HL-60 (cell line): ENCODE measurements around the gene CCL4.

Experiments used
- POLR2AphosphoS5 ChIP-seq: IDR thresholded peaks from 2 replicates; pipeline ENCODE4 v1.6.1; 2012; ENCODE audit warnings: low read depth
- TF ChIP-seq, protein P1 (sequence below): IDR thresholded peaks from one replicate; pipeline ENCODE4 v1.5.1; 2011; ENCODE audit warnings: low read length, control low read depth, inconsistent platforms; ENCODE audit not compliant: insufficient read depth

DNA sequence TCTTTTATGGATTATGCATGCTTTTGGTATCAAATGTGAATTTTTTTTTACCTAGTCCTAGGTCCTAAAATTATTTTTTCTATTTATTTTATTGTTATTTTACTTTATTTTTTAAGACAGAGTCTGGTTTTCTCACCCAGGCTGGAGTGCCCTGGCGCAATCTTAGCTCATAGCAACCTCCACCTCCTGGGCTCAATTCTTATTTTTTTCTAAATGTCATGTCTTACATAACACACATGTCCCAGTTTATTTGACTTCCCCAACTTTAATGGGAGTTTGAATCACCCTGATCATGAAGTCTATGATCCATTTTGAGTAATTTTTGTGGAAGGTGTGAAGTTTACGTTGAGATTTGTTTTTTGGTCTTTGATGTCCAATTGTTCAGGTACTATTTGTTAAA is 42.8 kb upstream of the CCL4 start:
- TF ChIP-seq, protein P1, sequence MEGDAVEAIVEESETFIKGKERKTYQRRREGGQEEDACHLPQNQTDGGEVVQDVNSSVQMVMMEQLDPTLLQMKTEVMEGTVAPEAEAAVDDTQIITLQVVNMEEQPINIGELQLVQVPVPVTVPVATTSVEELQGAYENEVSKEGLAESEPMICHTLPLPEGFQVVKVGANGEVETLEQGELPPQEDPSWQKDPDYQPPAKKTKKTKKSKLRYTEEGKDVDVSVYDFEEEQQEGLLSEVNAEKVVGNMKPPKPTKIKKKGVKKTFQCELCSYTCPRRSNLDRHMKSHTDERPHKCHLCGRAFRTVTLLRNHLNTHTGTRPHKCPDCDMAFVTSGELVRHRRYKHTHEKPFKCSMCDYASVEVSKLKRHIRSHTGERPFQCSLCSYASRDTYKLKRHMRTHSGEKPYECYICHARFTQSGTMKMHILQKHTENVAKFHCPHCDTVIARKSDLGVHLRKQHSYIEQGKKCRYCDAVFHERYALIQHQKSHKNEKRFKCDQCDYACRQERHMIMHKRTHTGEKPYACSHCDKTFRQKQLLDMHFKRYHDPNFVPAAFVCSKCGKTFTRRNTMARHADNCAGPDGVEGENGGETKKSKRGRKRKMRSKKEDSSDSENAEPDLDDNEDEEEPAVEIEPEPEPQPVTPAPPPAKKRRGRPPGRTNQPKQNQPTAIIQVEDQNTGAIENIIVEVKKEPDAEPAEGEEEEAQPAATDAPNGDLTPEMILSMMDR: no peak
- TF ChIP-seq POLR2AphosphoS5: no peak
